HEK293 (cell line): ENCODE data around the gene BTRC.

Source experiments
- EGR2 ChIP-seq: fragments of 450-650 bp; formaldehyde crosslinking; IDR thresholded peaks from 2 replicates; pipeline ENCODE4 v1.5.1; 2016; ENCODE audit warnings: low read depth, missing biosample characterization, missing genetic modification characterization
- HOXA7 ChIP-seq: sonication (generic); formaldehyde crosslinking; IDR thresholded peaks from 2 replicates; pipeline ENCODE4 v1.8.1; 2022; ENCODE audit warnings: missing genetic modification reagents, borderline replicate concordance
- KLF16 ChIP-seq: fragments of 450-650 bp; formaldehyde crosslinking; IDR thresholded peaks from 2 replicates; pipeline ENCODE4 v1.5.1; 2017; ENCODE audit warnings: missing biosample characterization, missing genetic modification characterization
- KLF8 ChIP-seq: fragments of 450-650 bp; formaldehyde crosslinking; IDR thresholded peaks from 2 replicates; pipeline ENCODE4 v1.5.1; 2016; ENCODE audit warnings: missing biosample characterization, missing genetic modification characterization
- SP2 ChIP-seq: fragments of 450-650 bp; formaldehyde crosslinking; IDR thresholded peaks from 2 replicates; pipeline ENCODE4 v1.5.1; 2016; ENCODE audit warnings: missing biosample characterization, missing genetic modification characterization
- YY2 ChIP-seq: fragments of 450-650 bp; formaldehyde crosslinking; IDR thresholded peaks from 2 replicates; pipeline ENCODE4 v1.5.1; 2016; ENCODE audit warnings: missing biosample characterization, missing genetic modification characterization
- ZBTB21 ChIP-seq: fragments of 450-650 bp; formaldehyde crosslinking; IDR thresholded peaks from 2 replicates; pipeline ENCODE4 v1.5.1; 2017; ENCODE audit warnings: missing biosample characterization, missing genetic modification characterization
- ZNF157 ChIP-seq: fragments of 450-650 bp; formaldehyde crosslinking; IDR thresholded peaks from 2 replicates; pipeline ENCODE4 v1.5.1; 2016; ENCODE audit warnings: missing biosample characterization, missing genetic modification characterization
- ZNF174 ChIP-seq: fragments of 450-650 bp; formaldehyde crosslinking; IDR thresholded peaks from 2 replicates; pipeline ENCODE4 v1.5.0; 2017; ENCODE audit warnings: missing biosample characterization, mild to moderate bottlenecking, missing genetic modification characterization
- ZNF175 ChIP-seq: fragments of 450-650 bp; formaldehyde crosslinking; IDR thresholded peaks from 2 replicates; pipeline ENCODE4 v1.5.1; 2016; ENCODE audit warnings: missing biosample characterization, missing genetic modification characterization
- ZNF23 ChIP-seq: fragments of 450-650 bp; formaldehyde crosslinking; IDR thresholded peaks from 2 replicates; pipeline ENCODE4 v1.5.1; 2016; ENCODE audit warnings: missing biosample characterization, missing genetic modification characterization, borderline replicate concordance
- ZNF239 ChIP-seq: fragments of 450-650 bp; formaldehyde crosslinking; IDR thresholded peaks from 2 replicates; pipeline ENCODE4 v1.5.1; 2016; ENCODE audit warnings: missing biosample characterization, missing genetic modification characterization
- ZNF354C ChIP-seq: fragments of 450-650 bp; formaldehyde crosslinking; IDR thresholded peaks from 2 replicates; pipeline ENCODE4 v1.5.1; 2016; ENCODE audit warnings: missing biosample characterization, missing genetic modification characterization, low read depth, borderline replicate concordance
- ZNF37A ChIP-seq: fragments of 450-650 bp; IDR thresholded peaks from 2 replicates; pipeline ENCODE4 v1.5.1; 2018; ENCODE audit warnings: missing biosample characterization, missing genetic modification characterization
- ZNF423 ChIP-seq: fragments of 450-650 bp; formaldehyde crosslinking; IDR thresholded peaks from 2 replicates; pipeline ENCODE4 v1.5.1; 2016; ENCODE audit warnings: missing biosample characterization, missing genetic modification characterization
- ZNF514 ChIP-seq: fragments of 450-650 bp; formaldehyde crosslinking; IDR thresholded peaks from 2 replicates; pipeline ENCODE4 v1.5.1; 2016; ENCODE audit warnings: missing biosample characterization, missing genetic modification characterization
- ZNF624 ChIP-seq: fragments of 450-650 bp; formaldehyde crosslinking; IDR thresholded peaks from 2 replicates; pipeline ENCODE4 v1.5.1; 2017; ENCODE audit warnings: missing biosample characterization, missing genetic modification characterization
- ZNF701 ChIP-seq: fragments of 450-650 bp; formaldehyde crosslinking; IDR thresholded peaks from 2 replicates; pipeline ENCODE4 v1.5.1; 2016; ENCODE audit warnings: missing biosample characterization, missing genetic modification characterization
- ZNF707 ChIP-seq: fragments of 450-650 bp; formaldehyde crosslinking; IDR thresholded peaks from 2 replicates; pipeline ENCODE4 v1.5.1; 2016; ENCODE audit warnings: missing biosample characterization, missing genetic modification characterization
- ZNF776 ChIP-seq: fragments of 450-650 bp; formaldehyde crosslinking; IDR thresholded peaks from 2 replicates; pipeline ENCODE4 v1.5.0; 2017; ENCODE audit warnings: missing biosample characterization, missing genetic modification characterization, borderline replicate concordance
- ZNF830 ChIP-seq: fragments of 450-650 bp; IDR thresholded peaks from 2 replicates; pipeline ENCODE4 v1.5.0; 2018; ENCODE audit warnings: missing biosample characterization, missing genetic modification characterization, low read depth, mild to moderate bottlenecking, moderate library complexity
- TF ChIP-seq, protein P1 (sequence below): fragments of 450-650 bp; formaldehyde crosslinking; IDR thresholded peaks from 2 replicates; pipeline ENCODE4 v1.5.1; 2016; ENCODE audit warnings: missing biosample characterization, missing genetic modification characterization
- TF ChIP-seq, protein P2 (sequence below): fragments of 450-650 bp; formaldehyde crosslinking; optimal IDR thresholded peaks from 2 replicates; pipeline ENCODE3; 2016; ENCODE audit warnings: missing biosample characterization, mild to moderate bottlenecking, missing genetic modification characterization
- TF ChIP-seq, protein P3 (sequence below): fragments of 450-650 bp; formaldehyde crosslinking; IDR thresholded peaks from 2 replicates; pipeline ENCODE4 v1.5.0; 2017; ENCODE audit warnings: missing biosample characterization, missing genetic modification characterization, borderline replicate concordance
- TF ChIP-seq, protein P4 (sequence below): fragments of 450-650 bp; formaldehyde crosslinking; IDR thresholded peaks from 2 replicates; pipeline ENCODE4 v1.5.1; 2016; ENCODE audit warnings: missing biosample characterization, missing genetic modification characterization
- TF ChIP-seq, protein P5 (sequence below): fragments of 450-650 bp; formaldehyde crosslinking; IDR thresholded peaks from 2 replicates; pipeline ENCODE4 v1.5.1; 2016; ENCODE audit warnings: missing biosample characterization, missing genetic modification characterization, borderline replicate concordance

BTRC gene

DNA sequence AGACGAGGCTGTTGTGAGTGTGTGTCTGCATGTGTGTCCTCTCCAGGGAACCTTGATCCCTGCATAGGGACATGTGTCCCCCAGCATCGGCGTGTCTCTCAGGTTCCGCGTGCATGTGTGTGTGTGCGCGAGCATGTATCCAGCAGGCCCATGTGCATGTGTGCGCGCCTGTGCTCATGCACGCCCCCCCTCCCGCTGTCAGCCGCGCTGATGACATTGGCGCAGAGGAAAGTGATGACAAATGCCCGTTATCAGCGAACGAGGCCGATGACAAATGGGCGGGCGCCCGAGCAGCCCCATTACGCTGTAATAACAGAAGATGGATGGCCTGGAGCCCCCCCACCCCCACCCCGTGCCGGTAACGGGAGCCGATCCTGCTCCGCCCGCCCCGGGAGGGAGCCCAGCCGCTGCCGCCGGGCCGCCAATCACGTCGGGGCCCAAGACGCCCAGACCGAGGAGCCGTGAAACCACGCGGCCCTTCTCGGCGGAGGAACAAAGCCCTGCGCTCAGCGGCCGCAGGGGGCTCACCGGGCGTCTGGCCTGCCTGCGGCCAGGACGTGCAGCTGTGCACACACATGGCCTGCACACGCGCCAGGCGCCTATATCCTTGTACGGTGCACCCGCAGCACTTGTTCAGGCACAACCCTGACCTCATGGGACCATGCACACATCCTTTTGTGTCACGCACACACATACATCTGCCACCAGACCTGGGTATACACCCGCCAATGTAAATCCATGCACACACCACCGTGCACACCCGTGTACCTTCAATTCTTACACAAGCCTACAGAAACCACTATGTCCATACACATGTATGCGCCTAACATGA is 212.6 kb downstream of the BTRC start (continued):
- TF ChIP-seq ZNF174 (tag by site-specific recombination) (no peak), ZNF23 (tag by site-specific recombination) (no peak), SP2 (tag by site-specific recombination) (peak; percentile 68), KLF16 (tag by site-specific recombination) (peak; percentile 51; the same call in 1 of the 2 replicates), YY2 (tag by site-specific recombination) (no peak), ZNF175 (tag by site-specific recombination) (no peak), ZNF701 (no peak), KLF8 (tag by site-specific recombination) (peak; percentile 42; the same call in 1 of the 2 replicates), ZNF830 (tag by site-specific recombination) (no peak), ZNF624 (no peak), ZNF354C (tag by site-specific recombination) (no peak), ZBTB21 (tag by site-specific recombination) (0 out of 2 replicates have a peak, but pooled peaks have one; percentile 46), ZNF707 (no peak), ZNF514 (tag by site-specific recombination) (no peak), ZNF37A (no peak), ZNF157 (tag by site-specific recombination) (no peak), EGR2 (no peak), ZNF239 (tag by site-specific recombination) (no peak), ZNF423 (tag by site-specific recombination) (no peak), HOXA7 (no peak), ZNF776 (tag by site-specific recombination) (no peak)
- TF ChIP-seq, protein P1, sequence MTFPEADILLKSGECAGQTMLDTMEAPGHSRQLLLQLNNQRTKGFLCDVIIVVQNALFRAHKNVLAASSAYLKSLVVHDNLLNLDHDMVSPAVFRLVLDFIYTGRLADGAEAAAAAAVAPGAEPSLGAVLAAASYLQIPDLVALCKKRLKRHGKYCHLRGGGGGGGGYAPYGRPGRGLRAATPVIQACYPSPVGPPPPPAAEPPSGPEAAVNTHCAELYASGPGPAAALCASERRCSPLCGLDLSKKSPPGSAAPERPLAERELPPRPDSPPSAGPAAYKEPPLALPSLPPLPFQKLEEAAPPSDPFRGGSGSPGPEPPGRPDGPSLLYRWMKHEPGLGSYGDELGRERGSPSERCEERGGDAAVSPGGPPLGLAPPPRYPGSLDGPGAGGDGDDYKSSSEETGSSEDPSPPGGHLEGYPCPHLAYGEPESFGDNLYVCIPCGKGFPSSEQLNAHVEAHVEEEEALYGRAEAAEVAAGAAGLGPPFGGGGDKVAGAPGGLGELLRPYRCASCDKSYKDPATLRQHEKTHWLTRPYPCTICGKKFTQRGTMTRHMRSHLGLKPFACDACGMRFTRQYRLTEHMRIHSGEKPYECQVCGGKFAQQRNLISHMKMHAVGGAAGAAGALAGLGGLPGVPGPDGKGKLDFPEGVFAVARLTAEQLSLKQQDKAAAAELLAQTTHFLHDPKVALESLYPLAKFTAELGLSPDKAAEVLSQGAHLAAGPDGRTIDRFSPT = 0 out of 2 replicates have a peak, but pooled peaks have one; percentile 42
- TF ChIP-seq, protein P2, sequence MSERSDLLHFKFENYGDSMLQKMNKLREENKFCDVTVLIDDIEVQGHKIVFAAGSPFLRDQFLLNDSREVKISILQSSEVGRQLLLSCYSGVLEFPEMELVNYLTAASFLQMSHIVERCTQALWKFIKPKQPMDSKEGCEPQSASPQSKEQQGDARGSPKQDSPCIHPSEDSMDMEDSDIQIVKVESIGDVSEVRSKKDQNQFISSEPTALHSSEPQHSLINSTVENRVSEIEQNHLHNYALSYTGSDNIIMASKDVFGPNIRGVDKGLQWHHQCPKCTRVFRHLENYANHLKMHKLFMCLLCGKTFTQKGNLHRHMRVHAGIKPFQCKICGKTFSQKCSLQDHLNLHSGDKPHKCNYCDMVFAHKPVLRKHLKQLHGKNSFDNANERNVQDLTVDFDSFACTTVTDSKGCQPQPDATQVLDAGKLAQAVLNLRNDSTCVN (tag by site-specific recombination) = peak; percentile 92
- TF ChIP-seq, protein P3, sequence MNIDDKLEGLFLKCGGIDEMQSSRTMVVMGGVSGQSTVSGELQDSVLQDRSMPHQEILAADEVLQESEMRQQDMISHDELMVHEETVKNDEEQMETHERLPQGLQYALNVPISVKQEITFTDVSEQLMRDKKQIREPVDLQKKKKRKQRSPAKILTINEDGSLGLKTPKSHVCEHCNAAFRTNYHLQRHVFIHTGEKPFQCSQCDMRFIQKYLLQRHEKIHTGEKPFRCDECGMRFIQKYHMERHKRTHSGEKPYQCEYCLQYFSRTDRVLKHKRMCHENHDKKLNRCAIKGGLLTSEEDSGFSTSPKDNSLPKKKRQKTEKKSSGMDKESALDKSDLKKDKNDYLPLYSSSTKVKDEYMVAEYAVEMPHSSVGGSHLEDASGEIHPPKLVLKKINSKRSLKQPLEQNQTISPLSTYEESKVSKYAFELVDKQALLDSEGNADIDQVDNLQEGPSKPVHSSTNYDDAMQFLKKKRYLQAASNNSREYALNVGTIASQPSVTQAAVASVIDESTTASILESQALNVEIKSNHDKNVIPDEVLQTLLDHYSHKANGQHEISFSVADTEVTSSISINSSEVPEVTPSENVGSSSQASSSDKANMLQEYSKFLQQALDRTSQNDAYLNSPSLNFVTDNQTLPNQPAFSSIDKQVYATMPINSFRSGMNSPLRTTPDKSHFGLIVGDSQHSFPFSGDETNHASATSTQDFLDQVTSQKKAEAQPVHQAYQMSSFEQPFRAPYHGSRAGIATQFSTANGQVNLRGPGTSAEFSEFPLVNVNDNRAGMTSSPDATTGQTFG = no peak
- TF ChIP-seq, protein P4, sequence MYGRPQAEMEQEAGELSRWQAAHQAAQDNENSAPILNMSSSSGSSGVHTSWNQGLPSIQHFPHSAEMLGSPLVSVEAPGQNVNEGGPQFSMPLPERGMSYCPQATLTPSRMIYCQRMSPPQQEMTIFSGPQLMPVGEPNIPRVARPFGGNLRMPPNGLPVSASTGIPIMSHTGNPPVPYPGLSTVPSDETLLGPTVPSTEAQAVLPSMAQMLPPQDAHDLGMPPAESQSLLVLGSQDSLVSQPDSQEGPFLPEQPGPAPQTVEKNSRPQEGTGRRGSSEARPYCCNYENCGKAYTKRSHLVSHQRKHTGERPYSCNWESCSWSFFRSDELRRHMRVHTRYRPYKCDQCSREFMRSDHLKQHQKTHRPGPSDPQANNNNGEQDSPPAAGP (tag by site-specific recombination) = peak; percentile 76
- TF ChIP-seq, protein P5, sequence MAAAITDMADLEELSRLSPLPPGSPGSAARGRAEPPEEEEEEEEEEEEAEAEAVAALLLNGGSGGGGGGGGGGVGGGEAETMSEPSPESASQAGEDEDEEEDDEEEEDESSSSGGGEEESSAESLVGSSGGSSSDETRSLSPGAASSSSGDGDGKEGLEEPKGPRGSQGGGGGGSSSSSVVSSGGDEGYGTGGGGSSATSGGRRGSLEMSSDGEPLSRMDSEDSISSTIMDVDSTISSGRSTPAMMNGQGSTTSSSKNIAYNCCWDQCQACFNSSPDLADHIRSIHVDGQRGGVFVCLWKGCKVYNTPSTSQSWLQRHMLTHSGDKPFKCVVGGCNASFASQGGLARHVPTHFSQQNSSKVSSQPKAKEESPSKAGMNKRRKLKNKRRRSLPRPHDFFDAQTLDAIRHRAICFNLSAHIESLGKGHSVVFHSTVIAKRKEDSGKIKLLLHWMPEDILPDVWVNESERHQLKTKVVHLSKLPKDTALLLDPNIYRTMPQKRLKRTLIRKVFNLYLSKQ = no peak
